Tibial artery (tissue), 4 donors: Measurements from ENCODE around the gene TCOF1.
A peak's percentile ranks its signal among the peaks of the same experiment; 100 is the strongest.

ENCODE experiments used
- DNase-seq, 2 donors: peaks; one replicate each; pipeline ENCODE4 v3.0.0-alpha.2; 2019
- H3K27ac ChIP-seq, 2 donors: fragments of 200-600 bp; sonication (generic) in 1 of 2; 1 replicate in 1 of 2; 2 replicates in 1 of 2; pipeline ENCODE4 v1.5.1; 2018 to 2019; ENCODE audit warnings: mild to moderate bottlenecking in 1 of 2
- H3K27me3 ChIP-seq, 2 donors: fragments of 200-600 bp; sonication (generic) in 1 of 2; one replicate each; pipeline versions ENCODE4 v1.5.1 to v1.6.0; 2016 to 2019
- H3K36me3 ChIP-seq, 3 donors: fragments of 200-600 bp; sonication (generic) in 2 of 3; one replicate each; pipeline ENCODE4 v1.5.1; 2016 to 2019; ENCODE audit warnings: mild to moderate bottlenecking in 2 of 3
- H3K4me1 ChIP-seq, 4 donors: fragments of 200-600 bp; sonication (generic) in 2 of 4; 1 replicate in 3 of 4; 2 replicates in 1 of 4; pipeline ENCODE4 v1.5.1; 2016 to 2019
- H3K4me3 ChIP-seq, 2 donors: fragments of 200-600 bp; sonication (generic) in 1 of 2; 1 replicate in 1 of 2; 2 replicates in 1 of 2; pipeline ENCODE4 v1.5.1; 2018 to 2019; ENCODE audit warnings: mild to moderate bottlenecking in 2 of 2
- H3K9me3 ChIP-seq, 3 donors: fragments of 200-600 bp; sonication (generic) in 1 of 3; one replicate each; pipeline ENCODE4 v1.5.1; 2016 to 2019
- intact Hi-C: fragments of 100-400 bp; cut with DNase I; formaldehyde crosslinking; loops from one replicate; pipeline ENCODE4 v1.15.0; 2023; ENCODE audit warnings: low total_unique reads
- TF ChIP-seq, protein P1 (sequence below), 2 experiments: fragments of 200-600 bp in 1 of 2; fragments of 450-650 bp in 1 of 2; IDR thresholded peaks; one replicate each; pipeline ENCODE4 v1.5.1; 2017 to 2019; ENCODE audit warnings: antibody characterized with exemption in 2 of 2, mild to moderate bottlenecking in 1 of 2, moderate library complexity in 1 of 2

The TCOF1 gene

DNA sequence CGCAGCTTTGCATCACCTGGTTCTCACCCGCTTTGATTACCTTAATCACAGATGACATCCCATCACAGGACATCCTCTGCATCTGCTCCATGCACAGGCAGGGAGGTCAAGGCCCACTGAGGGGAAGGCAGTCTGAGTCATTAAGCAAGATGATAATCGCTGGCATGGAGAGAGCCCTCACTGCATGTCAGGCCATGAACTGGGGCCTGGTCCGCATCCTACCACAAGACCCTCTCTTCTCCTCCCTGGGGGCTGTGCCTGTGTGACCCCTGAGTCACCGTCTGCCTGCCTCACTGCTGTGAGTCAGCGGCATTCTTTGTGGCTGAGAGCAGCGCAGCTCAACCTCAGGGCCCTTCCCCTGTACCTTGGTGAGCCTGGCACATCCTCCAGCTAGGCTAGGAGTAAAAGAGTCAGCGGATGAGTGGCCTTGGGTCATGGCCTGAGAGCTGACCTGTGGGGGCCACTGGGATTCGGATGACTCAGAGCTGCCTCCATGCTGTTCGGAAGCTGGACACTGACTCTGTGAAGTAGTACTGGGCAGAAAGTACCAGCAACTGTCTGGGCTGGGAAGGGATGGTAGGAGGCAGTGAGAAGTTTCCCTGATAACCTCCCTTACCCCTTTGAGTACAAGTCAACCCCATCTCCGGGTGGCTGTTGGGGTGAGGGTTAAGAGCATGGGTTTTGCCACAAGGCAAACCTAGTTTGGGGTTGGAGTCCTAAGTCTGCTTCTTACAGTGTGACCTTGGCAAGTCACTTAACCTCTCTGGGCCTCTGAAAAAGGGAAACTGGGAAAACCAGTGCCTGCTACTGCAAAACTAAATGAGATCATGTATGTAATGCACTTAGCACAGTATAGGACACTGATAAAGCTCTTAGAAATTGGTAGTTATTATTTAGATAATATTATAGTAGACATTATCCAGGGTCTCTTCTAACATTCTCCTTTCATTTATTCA, 40.2 kb upstream of the TCOF1 start:
- no peak overlapping the region for H3K4me3 ChIP-seq
- H3K36me3 ChIP-seq = no peaks in the 10 kb centered on the region
- peaks cover 0 to 3% (median 0%) of the 10 kb centered on the region in 4 donors for H3K4me1 ChIP-seq
- no peak for DNase-seq
- H3K27me3 ChIP-seq = no peaks in the 10 kb centered on the region
- TF ChIP-seq, protein P1, sequence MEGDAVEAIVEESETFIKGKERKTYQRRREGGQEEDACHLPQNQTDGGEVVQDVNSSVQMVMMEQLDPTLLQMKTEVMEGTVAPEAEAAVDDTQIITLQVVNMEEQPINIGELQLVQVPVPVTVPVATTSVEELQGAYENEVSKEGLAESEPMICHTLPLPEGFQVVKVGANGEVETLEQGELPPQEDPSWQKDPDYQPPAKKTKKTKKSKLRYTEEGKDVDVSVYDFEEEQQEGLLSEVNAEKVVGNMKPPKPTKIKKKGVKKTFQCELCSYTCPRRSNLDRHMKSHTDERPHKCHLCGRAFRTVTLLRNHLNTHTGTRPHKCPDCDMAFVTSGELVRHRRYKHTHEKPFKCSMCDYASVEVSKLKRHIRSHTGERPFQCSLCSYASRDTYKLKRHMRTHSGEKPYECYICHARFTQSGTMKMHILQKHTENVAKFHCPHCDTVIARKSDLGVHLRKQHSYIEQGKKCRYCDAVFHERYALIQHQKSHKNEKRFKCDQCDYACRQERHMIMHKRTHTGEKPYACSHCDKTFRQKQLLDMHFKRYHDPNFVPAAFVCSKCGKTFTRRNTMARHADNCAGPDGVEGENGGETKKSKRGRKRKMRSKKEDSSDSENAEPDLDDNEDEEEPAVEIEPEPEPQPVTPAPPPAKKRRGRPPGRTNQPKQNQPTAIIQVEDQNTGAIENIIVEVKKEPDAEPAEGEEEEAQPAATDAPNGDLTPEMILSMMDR (IDR thresholded peaks at IDR 0.05) = no peak
- intact Hi-C loops = no loop called here
- no peaks in the 10 kb centered on the region for H3K9me3 ChIP-seq
- no peak overlapping the region for H3K27ac ChIP-seq

DNA sequence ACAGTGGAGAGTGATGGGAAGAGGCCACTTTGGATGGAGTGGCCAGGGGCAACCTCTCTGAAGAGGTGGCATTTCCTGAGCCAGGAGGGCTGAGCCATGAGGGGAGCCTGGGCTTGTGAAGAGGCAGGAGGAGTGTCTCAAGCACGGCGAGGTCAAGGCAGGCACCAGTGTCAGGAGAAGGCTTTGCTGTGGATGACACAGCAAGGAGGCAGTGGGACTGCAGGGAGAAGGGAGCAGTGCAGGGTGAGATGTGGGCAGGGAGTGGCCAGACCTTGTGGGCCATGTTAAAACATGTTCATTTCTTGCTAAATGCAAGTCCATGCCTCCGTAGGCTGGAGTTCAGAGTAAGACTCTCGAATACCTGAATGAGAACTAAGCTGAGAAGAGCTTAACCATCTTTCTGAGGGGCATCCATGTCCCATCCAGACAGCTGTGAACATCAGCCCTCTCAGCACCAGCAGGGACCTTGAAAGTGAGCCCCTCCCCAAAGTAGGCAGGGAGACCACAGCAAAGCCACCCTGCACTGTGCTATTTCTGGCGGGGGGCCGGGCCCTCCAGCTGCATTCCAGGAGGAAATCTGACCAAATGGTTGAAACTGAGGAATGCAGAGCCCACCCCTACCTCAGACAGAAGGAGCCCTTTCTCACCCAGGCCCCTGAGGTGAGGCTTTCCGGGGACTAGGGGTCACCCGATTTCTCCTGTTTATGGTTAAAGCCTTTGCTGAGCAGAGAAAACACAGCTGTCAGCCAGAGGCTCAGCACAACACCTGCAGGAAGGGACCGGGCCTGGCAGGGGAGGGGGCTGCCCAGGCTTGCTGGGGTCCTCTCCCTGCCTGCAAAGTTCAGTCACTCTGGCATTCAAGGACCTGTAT, 38.6 kb upstream of the TCOF1 start:
- no peak overlapping the region for H3K4me3 ChIP-seq
- H3K27ac ChIP-seq = no peak overlapping the region
- no peaks in the 10 kb centered on the region for H3K27me3 ChIP-seq
- no peak for DNase-seq
- intact Hi-C loops = no loop called here
- TF ChIP-seq, protein P1 (IDR thresholded peaks at IDR 0.05) = no peak
- H3K4me1 ChIP-seq = peaks cover 0 to 3% (median 0%) of the 10 kb centered on the region in 4 donors
- no peaks in the 10 kb centered on the region for H3K9me3 ChIP-seq
- H3K36me3 ChIP-seq = no peaks in the 10 kb centered on the region

DNA sequence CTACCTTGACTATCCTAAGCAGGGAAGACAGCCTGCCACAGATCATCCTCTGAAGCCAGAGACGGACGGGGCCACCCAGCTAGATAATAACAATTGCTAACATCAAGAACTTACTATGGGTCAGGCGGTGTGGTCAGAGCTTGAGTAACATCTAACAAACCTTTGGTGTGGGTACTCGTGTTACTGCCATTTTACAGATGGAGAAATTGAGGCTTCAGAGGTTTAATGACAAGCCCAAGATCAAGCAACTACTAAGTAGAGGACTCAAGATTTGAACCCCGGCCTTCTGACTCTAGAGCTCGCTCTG, 38.1 kb upstream of the TCOF1 start:
- Histone ChIP-seq H3K4me1 (peaks cover 0 to 3% (median 0%) of the 10 kb centered on the region in 4 donors), H3K36me3 (no peaks in the 10 kb centered on the region), H3K9me3 (no peaks in the 10 kb centered on the region), H3K4me3 (no peak overlapping the region), H3K27me3 (no peaks in the 10 kb centered on the region), H3K27ac (no peak overlapping the region)
- intact Hi-C loops = no loop called here
- TF ChIP-seq, protein P1 (IDR thresholded peaks at IDR 0.05) = no peak
- DNase-seq = no peak

- intact Hi-C loops = no loop called here
- peaks cover 0 to 3% (median 0%) of the 10 kb centered on the region in 4 donors for H3K4me1 ChIP-seq
- TF ChIP-seq, protein P1 (IDR thresholded peaks at IDR 0.05) = no peak
- H3K27me3 ChIP-seq = no peaks in the 10 kb centered on the region
- H3K27ac ChIP-seq = no peak overlapping the region
- DNase-seq = peak; percentile 85 to 89
- H3K9me3 ChIP-seq = no peaks in the 10 kb centered on the region
- H3K4me3 ChIP-seq = no peak overlapping the region
- H3K36me3 ChIP-seq = no peaks in the 10 kb centered on the region
Measured at GRCh38 chr5:150320044-150320613, 37.4 kb upstream of the TCOF1 start.

- no peak overlapping the region for H3K4me3 ChIP-seq
- TF ChIP-seq, protein P1 (IDR thresholded peaks at IDR 0.05) = no peak
- no peaks in the 10 kb centered on the region for H3K27me3 ChIP-seq
- H3K36me3 ChIP-seq = no peaks in the 10 kb centered on the region
- H3K4me1 ChIP-seq = peaks cover 0 to 3% (median 0%) of the 10 kb centered on the region in 4 donors
- no peak for DNase-seq
- intact Hi-C loops = no loop called here
- no peak overlapping the region for H3K27ac ChIP-seq
- no peaks in the 10 kb centered on the region for H3K9me3 ChIP-seq
Measured at GRCh38 chr5:150321211-150321610, 36.3 kb upstream of the TCOF1 start.
